SU-DHL-6 (cell line): ENCODE data around the gene CSF1R.

Experiments
- H2AFZ ChIP-seq: fragments of 200-600 bp; sonication (generic); 2 replicates; pipeline ENCODE4 v1.6.1; 2014; ENCODE audit warnings: low read depth, mild to moderate bottlenecking, moderate library complexity, mixed read lengths, antibody characterized with exemption, low read length; ENCODE audit not compliant: severe bottlenecking
- H3F3A ChIP-seq: fragments of 200-600 bp; shearing (Covaris generic); 2 replicates; pipeline ENCODE4 v1.6.0; 2016; ENCODE audit warnings: antibody characterized with exemption, mild to moderate bottlenecking; ENCODE audit not compliant: insufficient read depth
- H3K27ac ChIP-seq: fragments of 200-600 bp; sonication (generic); 2 replicates; pipeline ENCODE4 v1.5.1; 2016; ENCODE audit warnings: low read depth, mild to moderate bottlenecking, low read length, moderate library complexity, mixed read lengths
- H3K27me3 ChIP-seq: fragments of 200-600 bp; sonication (generic), shearing (Covaris generic); 2 replicates; pipeline ENCODE4 v1.6.0; 2014; ENCODE audit warnings: mild to moderate bottlenecking, low read length
- H3K36me3 ChIP-seq: fragments of 200-600 bp; sonication (generic); 2 replicates; pipeline ENCODE4 v1.6.1; 2014; ENCODE audit warnings: mild to moderate bottlenecking, low read length, mixed read lengths
- H3K4me2 ChIP-seq: fragments of 300-600, 200-600 bp; shearing (Covaris generic), sonication (generic); 2 replicates; pipeline ENCODE4 v1.6.0; 2014; ENCODE audit warnings: low read length, low read depth, mild to moderate bottlenecking; ENCODE audit not compliant: poor library complexity, severe bottlenecking
- H3K4me3 ChIP-seq: fragments of 200-600 bp; sonication (generic); 2 replicates; pipeline ENCODE4 v1.5.1; 2014; ENCODE audit warnings: antibody characterized with exemption, low read length, mild to moderate bottlenecking, mixed read lengths; ENCODE audit not compliant: insufficient read depth, poor library complexity, severe bottlenecking
- H3K79me2 ChIP-seq: fragments of 200-600 bp; sonication (generic); 2 replicates; pipeline ENCODE4 v1.6.1; 2014; ENCODE audit warnings: mild to moderate bottlenecking, low read length, moderate library complexity; ENCODE audit not compliant: insufficient read depth
- H3K9ac ChIP-seq: fragments of 200-600 bp; sonication (generic); 2 replicates; pipeline ENCODE4 v1.7.0; 2014; ENCODE audit warnings: mild to moderate bottlenecking, low read length
- H3K9me2 ChIP-seq: fragments of 200-600 bp; sonication (generic); replicated peaks from 2 replicates; pipeline ENCODE4 v1.6.1; 2014; ENCODE audit warnings: low read length; ENCODE audit not compliant: insufficient read depth
- H3K9me3 ChIP-seq: fragments of 200-600 bp; sonication (generic); 2 replicates; pipeline ENCODE4 v1.6.1; 2014; ENCODE audit warnings: low read length, mixed read lengths; ENCODE audit not compliant: insufficient read depth
- H4K20me1 ChIP-seq: fragments of 200-600 bp; sonication (generic); 2 replicates; pipeline ENCODE4 v1.6.1; 2014; ENCODE audit warnings: low read depth, mild to moderate bottlenecking, antibody characterized with exemption, low read length, moderate library complexity, mixed read lengths
- EZH2phosphoT487 ChIP-seq: fragments of 200-600 bp; sonication (generic), shearing (Covaris generic); conservative IDR thresholded peaks from 2 replicates; pipeline ENCODE4 v1.6.1; 2018; ENCODE audit warnings: mild to moderate bottlenecking, antibody characterized with exemption, low read length, moderate library complexity, mixed read lengths
- TF ChIP-seq, protein P1 (sequence below): fragments of 200-600 bp; sonication (generic); IDR thresholded peaks from one replicate; pipeline ENCODE4 v1.5.1; 2017; ENCODE audit warnings: antibody characterized with exemption, mild to moderate bottlenecking, low read length, moderate library complexity; ENCODE audit not compliant: insufficient read depth, poor library complexity, severe bottlenecking

Gene CSF1R

DNA sequence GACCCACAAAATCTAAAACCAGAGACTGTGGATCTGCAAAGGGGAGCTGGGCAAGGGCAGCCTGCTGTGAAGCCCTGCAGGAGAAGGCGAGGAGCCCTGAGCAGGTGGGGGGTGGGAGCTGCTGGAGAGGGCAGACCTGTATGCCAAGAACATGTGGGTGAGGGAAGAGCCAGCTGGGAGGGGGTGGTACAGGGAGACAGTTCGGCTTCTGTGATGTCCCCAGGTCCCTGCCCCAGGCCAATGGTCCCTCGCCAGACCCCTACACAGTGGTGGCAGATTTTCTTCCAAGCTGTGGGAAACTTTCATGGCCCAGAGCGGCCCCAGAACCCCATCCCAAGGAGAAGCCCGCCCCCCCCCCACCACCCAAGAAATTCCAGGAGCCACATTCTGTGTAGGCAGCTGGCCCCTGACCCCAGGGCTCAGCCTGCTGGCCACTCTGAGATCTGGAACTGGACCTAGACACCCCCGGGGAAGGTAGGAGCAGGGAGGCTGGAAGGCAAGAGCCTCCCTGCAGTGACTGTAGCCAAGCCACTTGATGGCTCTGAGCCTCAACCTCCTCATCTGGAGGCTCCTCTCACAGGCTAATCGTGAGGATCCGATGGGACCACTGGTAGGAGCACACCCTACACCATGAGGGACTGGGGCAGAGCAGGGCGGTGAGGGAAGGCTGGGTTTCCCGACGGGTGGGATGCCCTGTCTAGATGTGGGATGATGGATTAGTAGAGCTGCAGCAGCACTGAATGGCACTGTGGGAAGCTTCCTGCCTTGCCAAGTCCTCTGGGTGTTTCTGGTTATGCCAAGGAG, 22.6 kb upstream of the CSF1R start:
- no peaks in the 10 kb centered on the region for H3F3A ChIP-seq
- H3K4me2 ChIP-seq = no peak overlapping the region
- H4K20me1 ChIP-seq = no peaks in the 10 kb centered on the region
- H3K9me3 ChIP-seq = no peaks in the 10 kb centered on the region
- H3K27me3 ChIP-seq = no peaks in the 10 kb centered on the region
- H3K4me3 ChIP-seq = no peak overlapping the region
- H2AFZ ChIP-seq = no peak overlapping the region
- no peaks in the 10 kb centered on the region for H3K9me2 ChIP-seq
- no peaks in the 10 kb centered on the region for H3K79me2 ChIP-seq
- TF ChIP-seq, protein P1, sequence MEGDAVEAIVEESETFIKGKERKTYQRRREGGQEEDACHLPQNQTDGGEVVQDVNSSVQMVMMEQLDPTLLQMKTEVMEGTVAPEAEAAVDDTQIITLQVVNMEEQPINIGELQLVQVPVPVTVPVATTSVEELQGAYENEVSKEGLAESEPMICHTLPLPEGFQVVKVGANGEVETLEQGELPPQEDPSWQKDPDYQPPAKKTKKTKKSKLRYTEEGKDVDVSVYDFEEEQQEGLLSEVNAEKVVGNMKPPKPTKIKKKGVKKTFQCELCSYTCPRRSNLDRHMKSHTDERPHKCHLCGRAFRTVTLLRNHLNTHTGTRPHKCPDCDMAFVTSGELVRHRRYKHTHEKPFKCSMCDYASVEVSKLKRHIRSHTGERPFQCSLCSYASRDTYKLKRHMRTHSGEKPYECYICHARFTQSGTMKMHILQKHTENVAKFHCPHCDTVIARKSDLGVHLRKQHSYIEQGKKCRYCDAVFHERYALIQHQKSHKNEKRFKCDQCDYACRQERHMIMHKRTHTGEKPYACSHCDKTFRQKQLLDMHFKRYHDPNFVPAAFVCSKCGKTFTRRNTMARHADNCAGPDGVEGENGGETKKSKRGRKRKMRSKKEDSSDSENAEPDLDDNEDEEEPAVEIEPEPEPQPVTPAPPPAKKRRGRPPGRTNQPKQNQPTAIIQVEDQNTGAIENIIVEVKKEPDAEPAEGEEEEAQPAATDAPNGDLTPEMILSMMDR = no peak
- TF ChIP-seq EZH2phosphoT487 = no peak
- no peak overlapping the region for H3K27ac ChIP-seq
- no peak overlapping the region for H3K9ac ChIP-seq
- H3K36me3 ChIP-seq = no peaks in the 10 kb centered on the region

DNA sequence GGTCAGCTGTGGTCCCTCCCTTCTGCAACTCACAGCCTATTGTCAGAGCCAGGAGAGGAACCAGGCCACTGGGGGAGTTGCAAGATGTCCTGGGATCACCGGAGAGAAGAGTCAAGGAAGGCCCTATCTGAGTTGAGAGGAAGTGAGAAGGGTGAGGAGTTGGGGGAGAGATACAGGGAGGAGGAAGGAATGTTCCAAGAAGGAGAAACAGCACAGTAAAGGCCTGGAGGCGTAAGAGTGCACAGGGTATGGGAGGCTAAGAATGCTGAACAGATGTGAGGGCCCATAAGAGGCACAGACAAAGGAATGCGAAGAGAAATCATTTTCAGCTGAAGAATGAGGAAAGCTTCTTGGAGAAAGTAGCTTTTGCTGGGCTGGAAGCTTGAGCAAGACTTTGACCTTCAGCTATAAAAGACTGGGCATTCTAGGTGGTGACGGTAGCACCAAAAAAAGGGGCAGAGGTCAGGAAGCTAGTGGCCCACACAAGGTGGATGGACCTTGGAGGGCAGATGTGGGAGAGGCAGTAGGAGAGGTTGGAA, 21.6 kb upstream of the CSF1R start:
- Histone ChIP-seq H2AFZ (no peak overlapping the region), H3K9me3 (no peaks in the 10 kb centered on the region), H3K27me3 (no peaks in the 10 kb centered on the region), H3K9ac (no peak overlapping the region), H3K36me3 (no peaks in the 10 kb centered on the region), H3K4me3 (no peak overlapping the region), H3K79me2 (no peaks in the 10 kb centered on the region), H3K9me2 (no peaks in the 10 kb centered on the region), H3K4me2 (no peak overlapping the region), H3K27ac (no peak overlapping the region), H4K20me1 (no peaks in the 10 kb centered on the region), H3F3A (no peaks in the 10 kb centered on the region)
- TF ChIP-seq EZH2phosphoT487 = no peak
- TF ChIP-seq, protein P1 = no peak

DNA sequence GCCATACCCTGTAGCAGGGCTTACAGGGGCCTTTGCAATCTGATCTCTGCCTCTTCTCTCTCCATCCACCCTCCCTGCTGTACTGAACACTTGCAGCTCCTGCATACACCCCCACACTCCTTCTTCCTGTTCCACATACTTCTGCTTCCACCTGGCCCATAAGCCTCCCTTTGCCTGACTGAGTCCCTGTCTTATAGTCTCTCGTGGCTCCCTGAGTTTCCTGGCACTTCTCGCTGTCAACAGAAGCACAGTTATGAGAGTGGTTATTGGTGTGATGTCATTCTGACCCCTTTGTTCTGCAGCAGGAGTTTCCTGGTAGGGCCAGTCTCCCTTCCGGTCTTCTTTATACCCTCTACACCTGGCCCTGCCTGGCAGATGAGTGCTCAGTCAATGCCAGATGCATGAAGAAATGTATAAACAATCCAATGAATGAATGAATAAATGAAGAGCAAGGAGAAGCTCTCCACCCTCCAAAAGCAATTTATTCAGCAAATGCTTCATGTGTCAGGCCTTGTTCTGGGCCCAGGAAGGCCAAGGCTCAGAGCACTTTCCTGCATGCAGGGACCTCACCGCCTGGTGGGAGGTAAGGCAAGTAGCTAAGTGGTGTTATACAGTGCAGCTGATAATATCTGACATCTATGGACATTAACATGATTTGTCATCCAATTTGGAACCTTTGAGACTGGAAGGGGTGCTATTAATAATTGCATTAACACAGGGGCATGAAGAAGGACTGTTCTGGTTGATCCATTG, 20.5 kb upstream of the CSF1R start:
- no peak overlapping the region for H3K27ac ChIP-seq
- no peak overlapping the region for H3K4me2 ChIP-seq
- no peaks in the 10 kb centered on the region for H3K36me3 ChIP-seq
- no peaks in the 10 kb centered on the region for H3K9me2 ChIP-seq
- no peaks in the 10 kb centered on the region for H3K79me2 ChIP-seq
- H2AFZ ChIP-seq = no peak overlapping the region
- no peaks in the 10 kb centered on the region for H3K9me3 ChIP-seq
- TF ChIP-seq EZH2phosphoT487 = no peak
- TF ChIP-seq, protein P1 = no peak
- no peaks in the 10 kb centered on the region for H3F3A ChIP-seq
- H3K4me3 ChIP-seq = no peak overlapping the region
- no peaks in the 10 kb centered on the region for H4K20me1 ChIP-seq
- H3K9ac ChIP-seq = no peak overlapping the region
- H3K27me3 ChIP-seq = no peaks in the 10 kb centered on the region
